HepG2 (cell line): ENCODE results near the gene ARIH1. TPM values are rescaled to one million over a fixed set of nuclear protein-coding genes. Genes with fewer than 3 reads are reported as not detected.

ENCODE experiments used
- ATAC-seq: fragments of 200-7000 bp; cut with Tn5 transposase; 3 replicates; pipeline ENCODE4 v1.9.1; 2020; ENCODE audit warnings: mild to moderate bottlenecking, moderate library complexity
- BruUV-seq: library from RNA; stranded (reverse); fragments of 400-500 nt; replicated peaks from 2 replicates; lab custom pipeline; 2021; lab: Mats Ljungman, UMichigan
- CTCF ChIA-PET: fragments of 300-600 bp; formaldehyde crosslinking; extraction: SDS; loops from one replicate; lab custom pipeline; 2021; ENCODE audit warnings: low total read pairs, inconsistent platforms, low intra/inter-chr PET ratio; lab: Yijun Ruan, JAX
- POLR2A ChIA-PET: fragments of 350-600 bp; sonication (Branson Sonifier 250); formaldehyde crosslinking; loops from one replicate; lab custom pipeline; 2020; ENCODE audit warnings: antibody characterized with exemption, inconsistent platforms; lab: Yijun Ruan, JAX
- DNase-seq: peaks from one replicate; pipeline ENCODE4 v3.0.0-alpha.2; 2015; ENCODE audit warnings: low spot score
- FAIRE-seq: peaks from 3 replicates; lab custom pipeline; 2011; peaks lifted over from hg19 to GRCh38; lab: Jason Lieb, UNC
- H2AFZ ChIP-seq: one replicate; pipeline ENCODE4 v1.6.1; 2011; ENCODE audit warnings: low read length, inconsistent platforms
- H3K27ac ChIP-seq: fragments of 300-600 bp; 3 replicates; pipeline ENCODE4 v1.8.0; 2011; ENCODE audit warnings: mixed run types, mild to moderate bottlenecking, mixed read lengths, low read length, inconsistent platforms; ENCODE audit not compliant: insufficient read depth; ENCODE audit errors: extremely low read length
- H3K27me3 ChIP-seq, 2 experiments: fragments of 200-600 bp in 1 of 2; 2 replicates in 1 of 2; 3 replicates in 1 of 2; pipeline versions ENCODE4 v1.6.0 to v1.8.0; 2011; ENCODE audit warnings: low read length in 2 of 2, mild to moderate bottlenecking in 2 of 2, moderate library complexity in 2 of 2, inconsistent platforms in 1 of 2; ENCODE audit not compliant: insufficient read depth in 2 of 2, control insufficient read depth in 1 of 2
- H3K36me3 ChIP-seq, 2 experiments: fragments of 200-600 bp in 1 of 2; replicated peaks in 1 of 2; 2 replicates in 1 of 2; 3 replicates in 1 of 2; pipeline versions ENCODE4 v1.5.1 to v1.8.0; 2011; ENCODE audit warnings: low read length in 2 of 2, inconsistent platforms in 1 of 2; ENCODE audit not compliant: insufficient read depth in 2 of 2, control insufficient read depth in 1 of 2
- H3K4me1 ChIP-seq: 2 replicates; pipeline ENCODE4 v1.5.1; 2012; ENCODE audit warnings: low read length, inconsistent platforms; ENCODE audit not compliant: insufficient read depth
- H3K4me2 ChIP-seq: 2 replicates; pipeline ENCODE4 v1.6.0; 2011; ENCODE audit warnings: low read depth, low read length, inconsistent platforms
- H3K4me3 ChIP-seq, 3 experiments: fragments of 200-600 bp in 1 of 3; sonication (generic), shearing (Covaris generic) in 1 of 3; replicated peaks in 1 of 3; 2 replicates each; pipeline ENCODE4 v1.5.1; 2011 to 2016; ENCODE audit warnings: low read length in 3 of 3, inconsistent platforms in 2 of 3, low read depth in 2 of 3, mild to moderate bottlenecking in 2 of 3, control low read depth in 1 of 3, mixed read lengths in 1 of 3; ENCODE audit not compliant: insufficient read depth in 1 of 3
- H3K79me2 ChIP-seq: one replicate; pipeline ENCODE4 v1.6.1; 2011; ENCODE audit warnings: low read length, inconsistent platforms; ENCODE audit not compliant: insufficient read depth
- H3K9ac ChIP-seq: 2 replicates; pipeline ENCODE4 v1.6.0; 2011; ENCODE audit warnings: mild to moderate bottlenecking, low read depth, low read length, inconsistent platforms; ENCODE audit not compliant: insufficient read depth
- H3K9me3 ChIP-seq: 2 replicates; pipeline ENCODE4 v1.5.1; 2012; ENCODE audit warnings: mild to moderate bottlenecking, low read length
- H4K20me1 ChIP-seq: 2 replicates; pipeline ENCODE4 v1.6.0; 2011; ENCODE audit warnings: inconsistent platforms, mild to moderate bottlenecking, low read length, moderate library complexity; ENCODE audit not compliant: insufficient read depth
- AGO1 ChIP-seq: fragments of 200-400 bp; formaldehyde crosslinking; IDR thresholded peaks from 2 replicates; pipeline ENCODE4 v1.6.1; 2017; ENCODE audit warnings: mild to moderate bottlenecking, low read depth, low read length, moderate library complexity; ENCODE audit not compliant: poor library complexity, severe bottlenecking
- ATF7-NPFF ChIP-seq: sonication (generic); formaldehyde crosslinking; IDR thresholded peaks from 2 replicates; pipeline ENCODE4 v1.8.1; 2023; ENCODE audit warnings: mild to moderate bottlenecking, low read depth, missing genetic modification reagents, moderate library complexity
- BORCS8-MEF2B ChIP-seq: sonication (generic); formaldehyde crosslinking; IDR thresholded peaks from 2 replicates; pipeline ENCODE4 v1.8.0; 2022; ENCODE audit warnings: mild to moderate bottlenecking, missing genetic modification reagents
- ELF3 ChIP-seq: IDR thresholded peaks from 2 replicates; pipeline ENCODE4 v1.6.1; 2016; ENCODE audit warnings: missing genetic modification reagents, missing compliant biosample characterization
- HNRNPUL1 ChIP-seq: fragments of 200-400 bp; formaldehyde crosslinking; IDR thresholded peaks from 2 replicates; pipeline ENCODE4 v1.6.1; 2017; ENCODE audit warnings: low read depth, mild to moderate bottlenecking, low read length, moderate library complexity
- MTA1 ChIP-seq: sonication (generic); formaldehyde crosslinking; IDR thresholded peaks from 2 replicates; pipeline ENCODE4 v1.4.0; 2020; ENCODE audit warnings: missing genetic modification reagents, mild to moderate bottlenecking, borderline replicate concordance
- PRDM15 ChIP-seq: sonication (generic); formaldehyde crosslinking; IDR thresholded peaks from 2 replicates; pipeline ENCODE4 v1.4.0; 2020; ENCODE audit warnings: missing genetic modification reagents
- SMAD9 ChIP-seq: sonication (generic); formaldehyde crosslinking; IDR thresholded peaks from 2 replicates; pipeline ENCODE4 v1.5.1; 2020; ENCODE audit warnings: mild to moderate bottlenecking, missing genetic modification reagents
- SSRP1 ChIP-seq: IDR thresholded peaks from 2 replicates; pipeline ENCODE4 v1.6.1; 2016; ENCODE audit warnings: control low read depth
- ZBED4 ChIP-seq: sonication (generic); formaldehyde crosslinking; IDR thresholded peaks from 2 replicates; pipeline ENCODE4 v1.4.0; 2020; ENCODE audit warnings: missing genetic modification reagents, borderline replicate concordance
- ZNF343 ChIP-seq: sonication (generic); formaldehyde crosslinking; IDR thresholded peaks from 2 replicates; pipeline ENCODE4 v1.4.0; 2020; ENCODE audit warnings: mild to moderate bottlenecking, missing genetic modification reagents
- ZNF598 ChIP-seq: sonication (generic); formaldehyde crosslinking; IDR thresholded peaks from 2 replicates; pipeline ENCODE4 v1.5.1; 2020; ENCODE audit warnings: mild to moderate bottlenecking, missing genetic modification reagents, borderline replicate concordance
- ZSCAN30 ChIP-seq: sonication (generic); formaldehyde crosslinking; IDR thresholded peaks from 2 replicates; pipeline ENCODE4 v1.5.0; 2020; ENCODE audit warnings: mild to moderate bottlenecking, missing genetic modification reagents
- WGBS: methylation state at CpG from one replicate; pipeline ENCODE4 v1.1.6; 2017; ENCODE audit warnings: low lambda C conversion rate; 5-methylcytosine and 5-hydroxymethylcytosine counted together
- in situ Hi-C: cut with HindIII; loops from 2 replicates; pipeline ENCODE4 v1.10.0; 2017; ENCODE audit warnings: low pct_unique_long_range_greater_than_20kb; ENCODE audit not compliant: extremely low pct_ligation_motif_present
- intact Hi-C: fragments of 100-400 bp; cut with micrococcal nuclease; formaldehyde crosslinking; loops from one replicate; pipeline ENCODE4 v1.10.0; 2022; ENCODE audit not compliant: unreplicated experiment
- polyA plus RNA-seq, 8 experiments: library from polyadenylated mRNA; depleted of rRNA in 3 of 8; stranded (reverse) in 7 of 8; unstranded in 1 of 8; fragments of >200 nt; fragmentation: Illumina TruSeq in 4 of 8; extraction: Trizol in 4 of 8; gene quantifications; 2 replicates each; pipeline versions ENCODE4 v1.2.1 to v1.2.3, GENCODE V29; 2011 to 2016; ENCODE audit warnings: low read depth in 4 of 8, missing spikeins in 1 of 8, mixed read lengths in 1 of 8; ENCODE audit not compliant: insufficient read depth in 1 of 8
- total RNA-seq, 5 experiments: library from RNA; depleted of rRNA; stranded (reverse); fragments of >200 nt; fragmentation: Illumina TruSeq; extraction: Trizol; gene quantifications; 2 replicates each; pipeline ENCODE4 v1.2.3, GENCODE V29; 2016; ENCODE audit warnings: low read depth in 1 of 5

Gene ARIH1
- total and polyA plus RNA-seq, 2 of the 13 experiments (the other 11 are each of a cell fraction or from before 2014, with no cell fraction given), result 38.8 to 59.8 TPM

GRCh38 chr15:72451224-72451623, 22.9 kb upstream of the ARIH1 start:
- Histone ChIP-seq H3K9ac (no peak overlapping the region), H3K79me2 (no peaks in the 10 kb centered on the region), H3K9me3 (no peaks in the 10 kb centered on the region), H3K4me3 (peak overlapping the region; percentile 21 to 62 (median 38); a peak in 5 of 6 replicates), H3K27me3 (peaks cover 0 to 2% of the 10 kb centered on the region in 2 experiments; a peak in 2 of 5 replicates), H3K27ac (no peak overlapping the region), H3K36me3 (no peaks in the 10 kb centered on the region), H4K20me1 (no peaks in the 10 kb centered on the region), H3K4me1 (peaks cover 13% of the 10 kb centered on the region), H3K4me2 (peak overlapping the region; percentile 76), H2AFZ (peak overlapping the region; percentile 63)
- FAIRE-seq (no peak), DNase-seq (no peak), ATAC-seq (peak; percentile 87)
- POLR2A ChIA-PET, result interaction anchor here (1.7 kb wide), 1 partner anchor 22 kb away, joined by 4 read pairs; no protein-coding TSS in a partner anchor
- BruUV-seq, result no TSS peak
- CTCF ChIA-PET, result no interaction called here
- intact Hi-C loops, result no loop called here
- in situ Hi-C loops, result no loop called here
- WGBS, result 2% methylated on average over 8 of the region's 9 CpGs
- 0 out of 2 replicates have a peak, but pooled peaks have one; percentile 27 for TF ChIP-seq BORCS8-MEF2B
- 0 out of 2 replicates have a peak, but pooled peaks have one; percentile 33 for TF ChIP-seq ZBED4
- TF ChIP-seq ELF3, result no peak
- no peak for TF ChIP-seq SMAD9
- TF ChIP-seq ATF7-NPFF (CRISPR knock-in tag), result 0 out of 2 replicates have a peak, but pooled peaks have one; percentile 23
- no peak for TF ChIP-seq ZNF598 (CRISPR knock-in tag)
- no peak for TF ChIP-seq ZNF343 (CRISPR knock-in tag)
- no peak for TF ChIP-seq SSRP1 (CRISPR knock-in tag)
- TF ChIP-seq HNRNPUL1, result no peak
- TF ChIP-seq PRDM15 (CRISPR knock-in tag), result no peak
- TF ChIP-seq MTA1, result no peak
- TF ChIP-seq ZSCAN30, result no peak
- no peak for TF ChIP-seq AGO1
